SU-DHL-6 (cell line): ENCODE data around the gene TPPP3.

ENCODE experiments used
- CTCF ChIP-seq: fragments of 200-600 bp; sonication (generic); IDR thresholded peaks from one replicate; pipeline ENCODE4 v1.5.1; 2017; ENCODE audit warnings: antibody characterized with exemption, mild to moderate bottlenecking, low read length, moderate library complexity; ENCODE audit not compliant: insufficient read depth, poor library complexity, severe bottlenecking
- EZH2phosphoT487 ChIP-seq: fragments of 200-600 bp; sonication (generic), shearing (Covaris generic); conservative IDR thresholded peaks from 2 replicates; pipeline ENCODE4 v1.6.1; 2018; ENCODE audit warnings: mild to moderate bottlenecking, antibody characterized with exemption, low read length, moderate library complexity, mixed read lengths

GRCh38 chr16:67342616-67343015, 50.7 kb downstream of the TPPP3 start:
- TF ChIP-seq CTCF (no peak), EZH2phosphoT487 (no peak)
